ENCODE measurements around the gene PCTP. TPM values are rescaled to one million over a fixed set of nuclear protein-coding genes. Genes with fewer than 3 reads are reported as not detected.

Gene PCTP
- total RNA-seq, result 24.0 and 26.0 TPM in 2 replicates

GRCh38 chr17:55750750-55751657, at the start of gene PCTP:
Gene PCTP, plus strand, starts transcription at chr17:55751051. Its CDS starts 53 bp downstream, at chr17:55751104.
- peak; percentile 75 for DNase-seq (ENCODE audit: low read depth)

GRCh38 chr17:55702150-55702549, 48.7 kb upstream of the PCTP start:
- no peak for DNase-seq (ENCODE audit: low read depth)

- no peak for DNase-seq (ENCODE audit: low read depth)
Measured at GRCh38 chr17:55704401-55704800, 46.5 kb upstream of the PCTP start.

- DNase-seq (ENCODE audit: low read depth), result peak; percentile 81
Measured at GRCh38 chr17:55705847-55706246, 45.0 kb upstream of the PCTP start.

GRCh38 chr17:55706808-55707773, 43.8 kb upstream of the PCTP start:
- no peak for DNase-seq (ENCODE audit: low read depth)

- DNase-seq (ENCODE audit: low read depth), result no peak
Measured at GRCh38 chr17:55708175-55708974, 42.5 kb upstream of the PCTP start.

GRCh38 chr17:55709440-55709839, 41.4 kb upstream of the PCTP start:
- DNase-seq (ENCODE audit: low read depth), result no peak

- no peak for DNase-seq (ENCODE audit: low read depth)
Measured at GRCh38 chr17:55709984-55710383, 40.9 kb upstream of the PCTP start.

- DNase-seq (ENCODE audit: low read depth), result peak; percentile 45
Measured at GRCh38 chr17:55710410-55710809, 40.4 kb upstream of the PCTP start.

- DNase-seq (ENCODE audit: low read depth), result no peak
Measured at GRCh38 chr17:55710829-55711496, 39.9 kb upstream of the PCTP start.

- no peak for DNase-seq (ENCODE audit: low read depth)
Measured at GRCh38 chr17:55717432-55717831, 33.4 kb upstream of the PCTP start.

- DNase-seq (ENCODE audit: low read depth), result peak; percentile 56
Measured at GRCh38 chr17:55717898-55718735, 32.7 kb upstream of the PCTP start.

- DNase-seq (ENCODE audit: low read depth), result no peak
Measured at GRCh38 chr17:55720919-55721836, 29.7 kb upstream of the PCTP start.

- DNase-seq (ENCODE audit: low read depth), result no peak
Measured at GRCh38 chr17:55722016-55722736, 28.7 kb upstream of the PCTP start.

GRCh38 chr17:55722742-55723487, 27.9 kb upstream of the PCTP start, which contains the start of gene TMEM100:
Gene TMEM100, minus strand, starts transcription at chr17:55722864. Its CDS starts 1,794 bp downstream, at chr17:55721070.
- peak; percentile 56 for DNase-seq (ENCODE audit: low read depth)

GRCh38 chr17:55723488-55723848, 27.4 kb upstream of the PCTP start:
- no peak for DNase-seq (ENCODE audit: low read depth)

GRCh38 chr17:55726440-55726839, 24.4 kb upstream of the PCTP start:
- peak; percentile 79 for DNase-seq (ENCODE audit: low read depth)

All from renal cortical epithelial cell (primary cell).